ENCODE results near the gene PPP1R14C.

Gene PPP1R14C

DNA sequence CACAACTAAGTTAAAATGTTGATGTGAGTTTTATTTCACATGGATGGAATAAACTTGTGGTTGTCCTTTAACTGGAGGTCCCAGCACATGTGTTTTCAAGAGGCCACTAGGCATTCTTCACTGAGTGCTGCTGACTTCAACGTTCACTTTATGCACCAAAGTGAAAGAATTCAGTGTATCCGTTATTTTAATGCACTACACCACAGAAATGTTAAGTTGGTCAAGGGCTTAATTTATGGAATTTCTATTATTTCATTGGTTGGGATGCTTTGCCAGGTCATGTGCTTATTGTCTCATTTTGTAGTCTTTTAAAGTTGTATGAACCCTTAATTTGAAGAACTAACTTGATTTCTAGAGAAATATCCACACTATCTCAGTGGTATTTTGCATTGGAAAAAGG is 106.4 kb downstream of the PPP1R14C start:
- no peak for DNase-seq (ENCODE audit: low read depth)

DNA sequence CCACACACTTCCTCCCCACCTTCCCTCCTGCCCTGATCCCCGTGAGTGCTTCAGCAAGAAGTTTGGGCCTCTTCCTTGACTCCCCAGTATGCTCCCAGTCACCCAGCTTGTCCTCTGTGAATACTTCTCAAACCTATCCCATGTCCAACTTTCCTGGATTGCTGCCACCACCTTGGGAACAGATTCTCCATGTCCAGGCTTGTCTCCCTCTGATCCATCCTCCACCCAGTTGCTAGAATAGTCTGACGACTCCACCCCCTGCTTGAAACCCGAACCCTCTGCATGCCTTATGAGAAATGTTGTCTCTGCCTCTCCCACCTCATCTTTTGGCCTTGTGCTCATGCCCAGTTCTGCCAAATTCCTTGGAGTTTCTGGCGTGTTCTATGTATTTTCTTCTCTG is 108.0 kb downstream of the PPP1R14C start:
- DNase-seq (ENCODE audit: low read depth) = no peak

DNA sequence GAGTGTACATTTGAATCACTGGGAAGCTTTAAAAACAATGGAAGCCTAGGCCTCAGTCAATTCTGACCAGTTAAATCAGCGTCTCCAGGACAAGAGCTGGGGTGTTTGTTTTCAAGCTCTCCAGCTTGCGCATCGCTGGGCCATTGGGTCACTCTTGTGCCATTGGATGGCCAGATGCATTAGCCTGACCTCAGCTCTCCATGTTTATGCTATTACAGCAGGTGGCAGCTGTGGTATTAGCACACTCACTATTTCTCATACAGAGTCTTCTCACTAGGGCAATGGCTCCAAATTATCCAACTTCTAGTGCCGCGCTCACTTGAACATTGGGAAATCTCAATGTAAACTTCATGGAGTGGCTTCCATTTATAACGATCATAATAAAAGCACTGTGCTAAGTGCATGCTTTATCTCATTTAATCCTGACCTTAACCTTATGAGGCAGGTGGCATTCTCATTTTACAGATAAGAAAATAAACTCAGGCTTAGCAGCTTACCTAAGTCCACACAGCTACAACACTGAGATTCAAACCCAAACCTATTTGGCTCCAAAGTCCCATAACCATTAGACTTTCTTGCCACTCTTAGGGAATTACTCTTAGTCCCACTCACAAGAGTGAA is 108.8 kb downstream of the PPP1R14C start:
- DNase-seq (ENCODE audit: low read depth) = no peak

DNA sequence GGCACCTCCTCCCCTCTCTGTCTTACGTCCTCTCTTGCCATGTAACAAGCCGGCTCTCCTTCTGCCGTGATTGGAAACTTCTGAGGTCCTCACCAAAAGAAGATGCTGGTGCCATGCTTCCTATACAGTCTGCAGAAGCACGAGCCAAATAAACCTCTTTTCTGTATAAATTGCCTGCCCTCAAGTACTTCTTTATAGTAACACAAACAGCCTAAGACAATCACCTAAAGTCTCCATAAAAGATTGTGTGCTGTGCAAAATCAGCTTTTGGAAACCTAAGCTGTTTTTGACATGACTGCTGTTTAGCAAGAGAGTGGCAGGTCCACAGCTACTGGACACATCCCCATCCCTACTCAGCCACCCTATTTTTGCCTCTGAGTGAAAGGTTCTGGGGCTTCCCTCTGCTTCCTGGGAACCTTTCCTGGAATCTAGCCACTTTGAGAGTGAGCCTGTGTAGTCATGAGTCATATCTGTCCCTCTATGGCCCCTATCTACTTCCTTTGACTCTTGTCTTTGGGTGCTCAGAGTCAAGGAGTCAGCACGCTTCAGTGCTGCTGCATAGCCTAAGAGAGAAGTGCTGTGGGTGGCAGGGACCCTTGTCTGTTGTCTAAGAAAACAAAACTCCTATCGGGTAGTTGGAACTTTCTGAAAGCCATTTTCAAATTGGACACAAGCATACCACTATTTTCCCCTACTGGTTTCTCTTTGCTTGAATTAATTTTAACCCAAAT is 110.0 kb downstream of the PPP1R14C start:
- DNase-seq (ENCODE audit: low read depth) = no peak

DNA sequence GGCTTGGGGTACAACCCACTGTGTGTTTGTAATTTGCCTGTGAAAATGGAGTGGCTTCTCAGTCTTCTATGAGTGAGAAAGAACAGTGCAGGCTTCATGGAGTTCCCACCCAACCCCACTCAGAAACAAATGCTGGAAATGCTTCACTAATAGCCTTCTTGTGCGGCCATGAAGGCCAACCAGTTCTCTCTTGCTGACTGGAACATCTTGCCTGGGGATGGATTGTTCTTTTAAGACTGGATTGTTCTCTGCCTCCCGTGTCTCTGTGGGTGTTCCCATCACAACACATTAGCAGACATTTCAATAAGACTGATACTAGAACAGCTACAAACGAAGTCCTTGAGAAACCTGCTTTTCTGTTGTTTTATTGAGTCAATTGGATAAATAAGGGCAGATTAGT is 110.6 kb downstream of the PPP1R14C start:
- DNase-seq (ENCODE audit: low read depth) = no peak

DNA sequence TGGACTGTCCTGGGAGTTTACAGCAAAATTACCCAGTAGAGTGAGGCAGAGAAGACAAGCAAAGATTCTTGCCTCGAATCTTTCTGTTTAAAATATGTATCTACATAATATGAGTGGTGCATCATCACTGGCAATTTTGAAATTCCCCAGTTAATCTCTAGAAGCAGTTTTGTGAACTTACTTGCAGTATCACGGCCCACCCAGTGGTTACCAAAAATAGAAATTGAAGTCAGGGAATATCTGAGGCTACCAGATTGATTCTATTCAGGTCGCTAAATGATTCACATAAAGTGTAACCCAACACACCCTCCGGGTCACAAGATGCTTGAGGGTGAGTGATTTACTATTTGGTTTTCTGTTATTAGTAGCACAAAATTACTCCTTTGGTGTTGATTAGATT is 111.9 kb downstream of the PPP1R14C start:
- no peak for DNase-seq (ENCODE audit: low read depth)

DNA sequence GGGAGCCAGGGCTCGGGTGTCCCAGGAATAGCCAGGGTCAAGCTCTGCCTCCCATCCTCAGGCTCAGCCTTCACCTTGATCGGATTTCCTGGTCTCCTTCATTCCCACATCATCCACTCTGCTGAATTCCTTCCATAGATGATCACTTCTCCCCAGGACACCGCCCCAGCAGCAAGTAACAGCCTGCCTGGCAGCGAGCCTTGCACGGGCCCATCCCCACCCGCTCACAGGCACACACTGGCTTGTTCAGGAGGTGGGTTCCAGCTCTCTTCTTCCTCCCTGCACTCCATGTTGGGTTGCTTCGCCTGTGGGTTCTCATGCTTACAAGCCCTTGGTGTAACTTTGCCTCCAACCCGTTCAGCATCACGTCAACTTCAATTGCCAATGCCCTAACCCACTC is 113.0 kb downstream of the PPP1R14C start:
- no peak for DNase-seq (ENCODE audit: low read depth)

DNA sequence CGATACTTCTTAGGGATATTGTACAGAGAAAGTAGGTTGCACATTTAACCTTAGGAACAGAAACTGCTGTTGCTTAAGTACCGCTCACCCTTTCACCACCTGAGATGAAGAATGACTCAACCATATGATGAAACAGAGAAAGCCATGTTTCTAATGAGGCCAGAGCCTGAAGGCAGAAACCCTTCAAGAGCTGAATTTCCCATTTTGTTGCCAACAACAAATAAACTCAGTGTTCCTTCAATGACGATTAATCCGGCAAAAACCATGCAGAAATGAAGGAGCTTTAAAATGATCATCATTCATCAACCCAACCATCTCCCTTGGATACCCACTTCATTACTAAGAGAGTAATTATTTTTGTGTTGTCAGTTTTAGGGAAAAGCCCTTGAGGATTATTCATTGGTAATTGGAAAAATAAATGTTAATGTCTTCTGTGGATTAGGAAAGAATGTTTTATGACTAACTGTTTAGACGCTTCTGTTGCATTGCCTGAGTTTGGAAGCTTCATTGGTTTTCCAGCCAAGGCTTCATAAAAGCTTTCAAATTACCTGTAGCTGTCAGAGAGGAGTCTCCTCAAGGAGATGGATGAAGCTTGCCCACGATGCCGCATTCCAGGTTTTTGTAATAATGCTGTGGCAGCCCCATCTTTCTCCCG is 113.9 kb downstream of the PPP1R14C start:
- DNase-seq (ENCODE audit: low read depth) = no peak

DNA sequence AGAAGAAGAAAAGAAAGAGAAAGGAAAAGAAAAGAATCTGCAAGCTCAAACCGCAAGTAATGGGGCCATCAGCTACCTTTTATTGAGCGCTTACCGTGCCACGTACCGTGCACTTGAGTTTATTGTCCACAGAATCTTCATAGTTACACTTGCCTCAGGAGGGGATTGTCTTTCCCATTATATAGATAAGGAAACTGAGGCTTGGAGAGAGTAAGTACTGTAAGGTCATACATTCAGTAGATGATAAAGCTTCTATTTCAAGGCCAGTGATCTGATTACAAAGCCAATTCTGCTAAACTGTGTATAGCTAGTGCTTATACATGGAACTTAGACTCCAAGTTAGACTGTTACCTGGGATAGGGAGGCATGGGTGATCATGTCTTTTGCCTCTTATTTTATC is 115.5 kb downstream of the PPP1R14C start:
- DNase-seq (ENCODE audit: low read depth) = no peak

DNA sequence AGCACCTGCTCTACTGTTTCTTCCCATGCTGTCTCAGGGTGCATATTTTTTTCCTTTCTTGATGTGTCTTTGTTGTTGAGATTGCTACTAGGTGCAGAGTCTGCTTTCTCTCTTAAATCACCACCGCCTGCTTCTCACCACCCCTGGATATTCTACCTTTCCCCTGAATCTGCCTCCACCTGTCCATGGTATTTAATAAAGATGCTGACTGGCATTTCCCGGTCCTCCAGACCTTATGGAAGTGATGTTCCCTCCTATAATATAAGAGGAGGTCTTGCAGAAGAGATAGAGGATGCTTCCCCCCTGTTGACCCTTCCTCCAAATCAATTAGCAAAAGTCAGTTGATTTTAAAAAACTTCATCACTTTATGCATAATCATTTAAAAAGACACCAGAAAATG is 118.1 kb downstream of the PPP1R14C start:
- DNase-seq (ENCODE audit: low read depth) = no peak

DNA sequence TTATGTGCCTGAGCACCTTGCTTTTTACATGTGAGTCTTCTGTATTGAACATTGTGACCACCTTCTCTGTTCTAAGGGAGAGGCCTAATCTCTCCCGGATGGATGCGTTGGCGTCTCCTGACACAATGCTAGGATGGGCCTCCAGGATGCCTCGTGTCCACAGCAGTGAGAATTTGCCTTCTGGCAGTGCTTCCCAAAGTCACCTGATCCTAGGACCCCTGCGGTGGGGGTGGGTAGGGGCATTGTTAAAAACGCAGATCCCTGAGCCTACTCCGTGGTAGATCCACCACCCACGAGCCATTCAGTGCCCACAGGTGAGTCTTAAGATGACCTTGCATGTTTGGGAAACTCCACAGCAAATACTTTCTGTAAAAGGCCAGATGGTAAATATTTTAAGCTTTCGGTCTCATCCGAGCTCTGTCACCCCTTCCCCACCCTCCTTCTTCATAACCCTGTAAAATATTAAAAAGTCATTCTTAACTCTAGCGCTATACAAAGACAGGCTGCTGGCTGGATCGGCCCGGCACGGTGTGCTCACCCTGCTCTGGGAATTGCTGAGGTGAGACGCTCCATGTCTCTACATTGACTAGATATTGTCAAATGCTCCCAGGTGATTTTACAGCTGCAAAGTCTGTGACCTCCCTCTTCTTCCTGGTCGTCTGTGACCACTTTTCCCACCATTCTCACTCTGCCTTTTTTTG is 119.3 kb downstream of the PPP1R14C start:
- DNase-seq (ENCODE audit: low read depth) = no peak

DNA sequence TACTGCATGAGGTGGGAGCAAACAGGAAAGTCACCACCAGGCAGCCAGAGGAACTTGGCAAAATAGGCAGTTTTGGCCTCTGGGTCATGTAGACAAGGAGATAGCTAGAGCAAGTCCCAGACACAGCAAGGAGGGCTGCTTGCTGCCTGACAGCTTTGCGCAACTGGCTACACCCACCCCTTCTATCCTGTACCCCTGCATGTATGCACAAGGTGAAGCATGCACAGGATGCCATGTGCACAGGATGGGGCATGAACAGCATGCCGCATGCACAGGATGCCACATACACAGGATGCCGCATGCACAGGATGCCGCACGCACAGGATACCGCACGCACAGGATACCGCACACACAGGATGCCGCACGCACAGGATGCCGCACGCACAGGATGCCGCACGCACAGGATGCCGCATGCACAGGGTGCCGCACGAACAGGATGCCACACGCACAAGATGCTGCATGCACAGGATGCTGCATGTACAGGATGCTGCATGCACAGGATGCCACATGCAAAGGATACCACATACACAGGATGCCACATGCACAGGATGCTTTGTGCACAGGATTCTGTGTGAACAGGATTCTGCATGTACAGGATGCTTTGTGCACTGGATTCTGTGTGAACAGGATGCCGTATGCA is 121.0 kb downstream of the PPP1R14C start:
- DNase-seq (ENCODE audit: low read depth) = no peak

DNA sequence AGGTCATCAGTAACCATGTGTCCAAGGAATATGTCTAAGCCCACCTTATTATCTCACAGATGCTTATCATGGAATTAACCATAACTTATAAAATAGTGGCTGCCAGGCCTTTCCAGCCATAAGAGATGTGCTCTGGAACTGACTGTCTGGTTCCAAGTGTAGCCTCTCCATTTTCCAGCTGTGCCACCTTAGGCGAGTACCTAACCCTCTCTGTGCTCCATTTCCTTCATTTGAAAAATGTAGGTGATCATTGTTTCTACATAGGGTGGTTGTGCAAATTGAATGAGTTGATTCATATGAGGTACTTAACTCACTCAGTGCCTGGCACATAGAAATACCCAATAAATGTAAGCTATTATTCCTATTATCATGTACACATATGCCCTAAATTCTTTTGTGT is 123.5 kb downstream of the PPP1R14C start:
- no peak for DNase-seq (ENCODE audit: low read depth)

DNA sequence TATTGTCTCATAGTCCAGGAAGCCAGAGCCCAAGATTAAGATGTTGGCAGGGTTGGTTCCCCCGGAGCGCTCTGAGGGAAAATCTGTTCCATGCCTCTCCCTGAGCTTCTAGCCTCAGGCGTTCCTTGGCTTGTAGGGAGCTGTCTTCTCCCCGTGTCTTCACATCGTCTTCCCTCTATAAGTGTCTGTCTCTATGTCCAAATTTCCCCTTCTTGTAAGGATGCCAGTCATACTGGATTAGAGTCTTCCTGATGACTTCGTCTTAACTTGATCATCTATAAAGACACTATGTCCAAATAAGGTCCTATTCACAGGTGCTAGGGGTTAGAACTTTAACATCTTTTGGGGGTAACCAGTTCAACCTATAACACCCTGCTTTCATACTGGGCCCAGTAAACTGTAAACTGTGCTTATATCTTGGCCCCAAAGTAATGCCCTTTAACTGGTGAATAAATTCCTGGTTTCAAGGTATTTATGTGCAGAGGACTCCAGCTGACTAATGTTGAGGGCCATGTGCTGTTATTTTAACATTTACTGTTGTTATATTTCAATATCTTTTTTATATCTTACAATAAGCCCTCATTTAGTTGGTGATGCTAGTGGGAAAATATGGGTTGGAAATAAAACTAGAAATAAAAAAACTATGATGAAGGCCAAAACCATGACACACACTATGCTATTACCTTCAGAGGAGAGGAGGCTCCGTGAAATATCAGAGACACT is 124.3 kb downstream of the PPP1R14C start:
- DNase-seq (ENCODE audit: low read depth) = no peak

DNA sequence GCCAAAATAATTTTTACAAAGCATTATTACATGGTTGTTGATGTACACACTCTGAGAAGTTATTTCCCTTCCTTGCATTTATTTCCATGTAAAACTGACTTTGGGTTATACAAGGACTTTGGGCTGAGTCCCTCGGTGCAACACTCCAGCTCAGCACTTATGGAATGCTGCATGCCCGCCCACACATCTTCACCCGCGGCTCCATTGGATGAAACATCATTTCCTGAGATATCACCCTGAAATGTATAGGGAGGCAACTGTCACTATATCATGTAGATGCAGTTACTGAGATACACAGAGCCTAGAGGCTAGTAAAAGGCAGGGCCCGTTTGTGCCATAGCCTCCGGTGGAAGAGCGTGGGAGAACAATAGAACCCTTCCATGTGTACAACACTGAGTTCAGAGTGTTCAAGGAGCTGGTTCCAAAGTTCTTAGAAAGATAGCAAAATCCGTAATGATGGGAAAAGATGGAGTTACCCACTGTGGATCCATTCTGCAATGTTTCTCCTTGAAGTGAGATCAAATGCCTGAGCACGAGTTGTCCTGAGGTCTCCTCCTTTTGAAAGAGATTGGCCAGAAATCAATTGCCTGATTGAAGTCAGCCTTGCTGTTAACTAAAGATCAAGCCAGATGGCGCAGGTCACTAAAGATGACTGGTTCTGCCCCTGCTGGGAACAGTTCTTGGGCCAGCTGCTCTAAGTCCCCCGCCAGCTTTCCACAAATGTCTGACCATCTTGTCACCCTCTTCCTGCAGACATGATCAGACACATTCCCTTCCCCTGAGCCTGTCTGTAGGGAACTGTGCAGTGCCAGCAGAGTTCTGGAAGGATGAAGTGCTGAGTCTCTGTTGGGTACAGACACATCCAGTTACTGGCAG is 125.1 kb downstream of the PPP1R14C start:
- DNase-seq (ENCODE audit: low read depth) = no peak

DNA sequence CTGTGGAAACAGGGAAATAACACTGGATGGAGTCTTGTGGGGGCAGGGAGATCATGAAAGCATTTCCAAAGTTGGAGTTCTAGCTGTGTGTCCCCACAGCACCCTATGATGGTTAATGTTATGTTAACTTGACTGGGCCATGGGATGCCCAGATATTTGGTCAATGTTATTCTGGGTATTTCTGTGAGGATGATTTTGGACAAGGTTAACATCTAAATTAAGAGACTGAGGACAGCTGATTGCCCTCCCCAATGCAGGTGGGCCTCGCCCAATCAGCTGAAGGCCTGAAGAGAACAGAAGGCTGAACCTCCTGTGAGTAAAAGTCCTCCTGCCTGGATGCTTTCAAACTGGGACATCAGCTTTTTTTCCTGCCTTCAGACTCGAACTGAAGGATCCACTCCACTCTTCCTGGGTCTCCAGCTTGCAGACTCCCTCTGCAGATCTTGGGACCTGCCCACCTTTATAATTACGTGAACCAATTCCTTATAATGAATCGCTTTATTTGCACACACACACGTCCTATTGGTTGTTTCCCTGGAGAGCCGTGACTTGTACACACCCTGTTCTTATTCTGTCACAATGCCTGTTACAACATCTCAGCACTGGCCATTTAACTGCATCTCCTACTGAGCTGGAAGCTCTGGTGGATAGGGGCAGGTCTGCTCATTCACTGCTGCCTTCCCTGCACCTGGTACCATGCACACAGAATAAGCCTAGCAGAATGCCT is 126.4 kb downstream of the PPP1R14C start:
- DNase-seq (ENCODE audit: low read depth) = no peak

DNA sequence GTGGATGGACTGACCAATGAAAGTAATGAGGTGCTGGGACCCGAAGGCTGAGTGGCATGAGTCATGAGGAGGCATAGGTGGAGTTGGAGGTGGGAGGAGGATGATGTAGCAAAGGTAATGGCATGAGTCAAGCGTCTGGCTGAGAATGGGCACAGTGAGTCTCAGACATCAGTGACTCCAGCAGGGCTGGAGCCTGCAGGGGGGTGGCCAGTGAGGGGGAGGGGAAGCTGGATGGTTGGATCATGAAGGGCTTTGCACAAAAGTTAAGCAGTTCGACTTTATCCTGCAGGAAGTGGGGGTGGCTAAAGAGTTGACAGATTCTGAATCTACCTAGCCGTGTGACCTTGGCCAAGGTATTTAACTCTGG is 127.0 kb downstream of the PPP1R14C start:
- DNase-seq (ENCODE audit: low read depth) = no peak

DNA sequence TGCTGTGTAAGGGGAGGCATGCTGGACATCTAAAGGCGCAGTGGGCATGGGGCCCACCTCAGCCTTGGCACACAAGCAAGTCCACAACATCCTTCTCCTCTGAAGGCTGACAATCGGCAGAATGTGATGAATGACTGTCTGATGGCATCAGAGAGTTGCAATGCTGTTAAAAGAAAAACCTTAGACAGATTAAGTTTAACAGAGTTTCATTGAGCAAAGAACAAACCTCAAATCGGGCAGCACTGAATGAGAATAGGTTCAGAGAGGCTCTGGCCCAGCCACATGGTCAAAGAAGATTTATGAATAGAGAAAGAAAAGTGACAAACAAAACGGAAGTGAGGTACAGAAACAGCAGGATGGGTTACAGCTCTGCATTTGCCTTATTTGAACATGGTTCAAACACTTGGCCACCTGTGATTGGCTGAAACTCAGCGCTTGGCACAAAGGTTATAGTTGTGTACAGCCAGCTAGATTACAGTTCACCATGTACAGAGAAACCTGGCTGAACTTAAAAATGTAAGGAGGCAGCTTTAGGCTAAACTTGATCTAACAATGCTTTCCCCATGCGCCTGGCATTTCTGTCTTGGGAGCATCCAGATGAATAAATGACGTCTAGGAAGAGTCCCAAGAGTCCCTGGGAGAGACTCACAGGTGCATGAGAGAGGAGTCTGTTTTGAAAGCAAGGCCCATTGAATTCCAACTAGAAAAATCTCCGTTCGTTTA is 127.6 kb downstream of the PPP1R14C start:
- DNase-seq (ENCODE audit: low read depth) = no peak

DNA sequence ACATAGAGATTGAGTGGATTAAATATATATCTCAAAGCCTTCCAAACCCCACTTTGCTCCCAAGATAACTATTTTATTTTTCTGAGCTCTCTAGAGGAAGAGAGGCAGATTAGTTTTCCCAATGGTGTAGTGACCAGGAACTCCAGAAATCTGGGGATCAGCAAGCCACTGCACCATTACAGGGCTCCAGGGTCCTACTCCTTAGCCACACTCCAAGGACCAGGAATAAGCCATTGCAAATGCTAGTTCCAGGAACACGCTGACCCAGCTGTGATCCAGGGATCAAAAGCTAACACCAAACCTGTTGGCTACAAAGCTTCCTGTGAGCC is 128.3 kb downstream of the PPP1R14C start:
- no peak for DNase-seq (ENCODE audit: low read depth)

Measured in stimulated activated CD8-positive, alpha-beta memory T cell treated with anti-CD3 and anti-CD28 coated beads, Interleukin-12 subunit alpha, Interleukin-12 subunit beta, amount 100 ng/mL, for 1 hour (primary cell).